Lower leg skin (tissue), 3 donors: ENCODE results near the gene DNAJC10.

ENCODE experiments used
- CTCF ChIP-seq, 3 donors: fragments of 450-650 bp; IDR thresholded peaks; one replicate each; pipeline ENCODE4 v1.5.1; 2016; ENCODE audit warnings: antibody characterized with exemption in 3 of 3, mild to moderate bottlenecking in 3 of 3, moderate library complexity in 2 of 3
- POLR2A ChIP-seq, 2 donors: fragments of 450-650 bp; IDR thresholded peaks; one replicate each; pipeline ENCODE4 v1.6.1; 2016 to 2017; ENCODE audit warnings: antibody characterized with exemption in 2 of 2, mild to moderate bottlenecking in 1 of 2, moderate library complexity in 1 of 2

GRCh38 chr2:182715892-182716649 lies at the start of gene DNAJC10:
- TF ChIP-seq CTCF (IDR thresholded peaks at IDR 0.05) (no peak), POLR2A (IDR thresholded peaks at IDR 0.05) (no peak)
